ENCODE results near the gene ARL3. TPM values are rescaled to one million over a fixed set of nuclear protein-coding genes. Genes with fewer than 3 reads are reported as not detected.

ARL3 gene
- total RNA-seq, 4 donors from 2014 or later: 1.4 to 9.1 (median 2.4) TPM

DNA sequence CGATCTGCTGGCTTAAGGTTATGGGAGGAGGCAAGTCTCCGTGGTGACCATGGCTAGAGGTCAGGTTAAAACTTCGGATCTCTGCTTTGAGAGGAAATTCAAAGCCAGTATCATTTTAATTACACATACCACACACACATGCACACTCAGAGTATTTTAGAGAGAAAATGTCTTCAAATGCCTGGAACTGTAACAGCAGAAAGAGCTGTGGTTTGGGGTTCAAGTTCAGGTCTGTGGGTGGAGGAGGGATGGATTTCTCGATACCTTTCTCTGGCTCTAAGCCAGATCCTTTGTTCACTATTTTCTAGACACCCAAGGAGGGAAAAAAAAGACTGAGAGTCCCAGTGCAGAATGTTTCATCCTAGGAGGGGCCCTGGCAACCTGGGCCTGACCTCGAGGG is 32.5 kb downstream of the ARL3 start:
- H3K4me3 ChIP-seq: no peak overlapping the region
- DNase-seq: no peak
- no peaks in the 10 kb centered on the region for H3K27me3 ChIP-seq
- no peaks in the 10 kb centered on the region for H3K9me3 ChIP-seq
- H3K4me1 ChIP-seq: peaks cover 0 to 20% (median 3%) of the 10 kb centered on the region in 4 donors
- peaks cover 0 to 13% (median 0%) of the 10 kb centered on the region in 3 donors for H3K36me3 ChIP-seq
- H3K27ac ChIP-seq: no peak overlapping the region
- TF ChIP-seq POLR2A (IDR thresholded peaks at IDR 0.05): no peak
- TF ChIP-seq, protein P1, sequence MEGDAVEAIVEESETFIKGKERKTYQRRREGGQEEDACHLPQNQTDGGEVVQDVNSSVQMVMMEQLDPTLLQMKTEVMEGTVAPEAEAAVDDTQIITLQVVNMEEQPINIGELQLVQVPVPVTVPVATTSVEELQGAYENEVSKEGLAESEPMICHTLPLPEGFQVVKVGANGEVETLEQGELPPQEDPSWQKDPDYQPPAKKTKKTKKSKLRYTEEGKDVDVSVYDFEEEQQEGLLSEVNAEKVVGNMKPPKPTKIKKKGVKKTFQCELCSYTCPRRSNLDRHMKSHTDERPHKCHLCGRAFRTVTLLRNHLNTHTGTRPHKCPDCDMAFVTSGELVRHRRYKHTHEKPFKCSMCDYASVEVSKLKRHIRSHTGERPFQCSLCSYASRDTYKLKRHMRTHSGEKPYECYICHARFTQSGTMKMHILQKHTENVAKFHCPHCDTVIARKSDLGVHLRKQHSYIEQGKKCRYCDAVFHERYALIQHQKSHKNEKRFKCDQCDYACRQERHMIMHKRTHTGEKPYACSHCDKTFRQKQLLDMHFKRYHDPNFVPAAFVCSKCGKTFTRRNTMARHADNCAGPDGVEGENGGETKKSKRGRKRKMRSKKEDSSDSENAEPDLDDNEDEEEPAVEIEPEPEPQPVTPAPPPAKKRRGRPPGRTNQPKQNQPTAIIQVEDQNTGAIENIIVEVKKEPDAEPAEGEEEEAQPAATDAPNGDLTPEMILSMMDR (IDR thresholded peaks at IDR 0.05): no peak

GRCh38 chr10:102679596-102679995 is 34.6 kb downstream of the ARL3 start:
- no peak for TF ChIP-seq POLR2A (IDR thresholded peaks at IDR 0.05)
- no peak overlapping the region for H3K27ac ChIP-seq
- DNase-seq: no peak

GRCh38 chr10:102678842-102679289 is 35.3 kb downstream of the ARL3 start:
- no peak overlapping the region for H3K4me3 ChIP-seq

More at GRCh38 chr10:102679596-102679995, 34.6 kb downstream of the ARL3 start:
- peaks cover 0 to 31% (median 16%) of the 10 kb centered on the region in 4 donors for H3K4me1 ChIP-seq
- H3K4me3 ChIP-seq: no peak overlapping the region
- no peaks in the 10 kb centered on the region for H3K9me3 ChIP-seq
- H3K27me3 ChIP-seq: no peaks in the 10 kb centered on the region
- peaks cover 0 to 5% (median 0%) of the 10 kb centered on the region in 3 donors for H3K36me3 ChIP-seq

GRCh38 chr10:102678068-102678400 is 36.2 kb downstream of the ARL3 start:
- Histone ChIP-seq H3K9me3 (no peaks in the 10 kb centered on the region), H3K27me3 (no peaks in the 10 kb centered on the region), H3K27ac (no peak overlapping the region), H3K36me3 (no peaks in the 10 kb centered on the region), H3K4me1 (peaks cover 0 to 46% (median 17%) of the 10 kb centered on the region in 4 donors), H3K4me3 (no peak overlapping the region)
- DNase-seq: peak in 2 of 3 donors; percentile 8 to 28
- TF ChIP-seq, protein P1 (IDR thresholded peaks at IDR 0.05): no peak
- TF ChIP-seq POLR2A (IDR thresholded peaks at IDR 0.05): no peak

More at GRCh38 chr10:102678842-102679289, 35.3 kb downstream of the ARL3 start:
- TF ChIP-seq POLR2A (IDR thresholded peaks at IDR 0.05): no peak
- TF ChIP-seq, protein P1 (IDR thresholded peaks at IDR 0.05): peak; percentile 21 to 70 (median 58)
- DNase-seq: peak; percentile 60 to 85 (median 81)
- Histone ChIP-seq H3K27ac (peak overlapping the region in 1 of 4 donors; percentile 29), H3K9me3 (no peaks in the 10 kb centered on the region), H3K36me3 (peaks cover 0 to under 1% (median 0%) of the 10 kb centered on the region in 3 donors), H3K27me3 (no peaks in the 10 kb centered on the region), H3K4me1 (peaks cover 0 to 38% (median 17%) of the 10 kb centered on the region in 4 donors)

GRCh38 chr10:102677331-102678067 is 36.7 kb downstream of the ARL3 start:
- no peaks in the 10 kb centered on the region for H3K27me3 ChIP-seq
- H3K27ac ChIP-seq: peak overlapping the region in 3 of 4 donors; percentile 22 to 61 (median 59)
- H3K4me3 ChIP-seq: no peak overlapping the region
- H3K9me3 ChIP-seq: no peaks in the 10 kb centered on the region
- TF ChIP-seq, protein P1 (IDR thresholded peaks at IDR 0.05): no peak
- TF ChIP-seq POLR2A (IDR thresholded peaks at IDR 0.05): no peak
- peak in 2 of 3 donors; percentile 7 to 38 for DNase-seq
- H3K36me3 ChIP-seq: no peaks in the 10 kb centered on the region
- H3K4me1 ChIP-seq: peaks cover 0 to 46% (median 17%) of the 10 kb centered on the region in 4 donors

Measured in Peyer's patch (tissue), 4 donors.